ENCODE data around the gene AJAP1. TPM values are rescaled to one million over a fixed set of nuclear protein-coding genes. Genes with fewer than 3 reads are reported as not detected.

AJAP1 gene
- total RNA-seq, 5 donors from 2014 or later (not counting 1 experiment from before 2014, with no cell fraction given) = 0.44 to 4.4 (median 0.61) TPM

DNA sequence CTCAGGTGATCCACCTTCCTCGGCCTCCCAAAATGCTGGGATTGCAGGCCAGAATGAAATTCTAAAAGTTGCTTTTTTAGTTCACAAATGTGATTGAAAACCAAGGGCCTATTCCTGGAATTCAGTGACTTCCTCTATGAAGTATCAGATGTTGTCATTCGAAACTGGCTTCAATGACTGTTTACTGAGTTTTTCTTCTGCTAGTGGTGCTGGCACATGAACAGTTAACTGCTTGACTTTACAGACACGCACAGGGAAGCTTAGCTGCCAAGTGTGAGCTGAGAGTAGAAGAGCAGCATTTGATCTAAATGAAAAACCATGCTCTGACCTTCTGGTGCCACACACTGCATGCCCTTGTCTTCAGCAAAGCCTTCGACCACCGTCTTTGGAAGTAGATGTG lies 32.8 kb upstream of the AJAP1 start:
- no peaks in the 10 kb centered on the region for H3K9me3 Mint-ChIP-seq
- 85% methylated on average over 4 of the region's 5 CpGs for WGBS (ENCODE audit: insufficient coverage)
- ATAC-seq (replicated peaks in 1 of 4) = no peak
- ChIA-PET POLR2A (no interaction called here), CTCF (no interaction called here)
- Histone ChIP-seq H3K27me3 (replicated peaks in 1 of 2; ENCODE audit: control insufficient read depth in 2 of 2, extremely low read depth in 1 of 2, insufficient read depth in 2 of 2, low read length in 1 of 2) (peaks cover 0 to 15% of the 10 kb centered on the region in 2 experiments), H3K4me1 (ENCODE audit: control insufficient read depth in 1 of 2, extremely low read depth in 1 of 2, insufficient read depth in 2 of 2, low read length in 2 of 2) (no peaks in the 10 kb centered on the region), H3K4me3 (ENCODE audit: control insufficient read depth in 1 of 2, extremely low read depth in 1 of 2, low read length in 1 of 2) (no peak overlapping the region), H3K9me3 (no peaks in the 10 kb centered on the region), H3K27ac (ENCODE audit: low read length) (no peak overlapping the region), H3K36me3 (ENCODE audit: control insufficient read depth in 2 of 2, extremely low read depth in 1 of 2, insufficient read depth in 1 of 2, low read length in 1 of 2) (no peaks in the 10 kb centered on the region)
- DNase-seq = no peak
- peaks cover 0 to 7% of the 10 kb centered on the region in 2 donors for H3K27me3 Mint-ChIP-seq
- H3K27ac Mint-ChIP-seq = no peak overlapping the region
- no peak overlapping the region for H3K4me3 Mint-ChIP-seq
- no peaks in the 10 kb centered on the region for H3K36me3 Mint-ChIP-seq
- no peaks in the 10 kb centered on the region for H3K4me1 Mint-ChIP-seq

DNA sequence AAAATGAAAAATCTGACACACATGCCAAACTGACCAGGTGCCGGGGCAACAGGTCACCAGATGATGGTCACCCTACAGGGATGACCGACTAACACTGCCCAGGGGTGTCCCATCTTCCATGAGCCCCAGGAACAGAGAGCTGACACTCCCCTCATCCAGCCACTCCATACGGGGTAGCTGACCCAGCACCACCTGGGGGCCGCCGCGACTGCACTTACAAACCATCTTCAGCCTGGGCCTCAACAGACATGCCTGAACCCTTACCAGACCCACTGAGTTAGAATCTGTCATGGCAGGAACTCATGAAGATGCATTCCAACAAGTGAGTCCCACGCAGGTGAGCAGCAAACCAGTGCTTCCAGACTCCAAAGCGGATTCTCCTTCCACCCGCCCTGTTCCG lies 31.6 kb upstream of the AJAP1 start:
- H3K9me3 Mint-ChIP-seq = no peaks in the 10 kb centered on the region
- Histone ChIP-seq H3K27me3 (replicated peaks in 1 of 2; ENCODE audit: control insufficient read depth in 2 of 2, extremely low read depth in 1 of 2, insufficient read depth in 2 of 2, low read length in 1 of 2) (peaks cover 0 to 12% of the 10 kb centered on the region in 2 experiments), H3K4me1 (ENCODE audit: control insufficient read depth in 1 of 2, extremely low read depth in 1 of 2, insufficient read depth in 2 of 2, low read length in 2 of 2) (no peaks in the 10 kb centered on the region), H3K9me3 (no peaks in the 10 kb centered on the region), H3K36me3 (ENCODE audit: control insufficient read depth in 2 of 2, extremely low read depth in 1 of 2, insufficient read depth in 1 of 2, low read length in 1 of 2) (no peaks in the 10 kb centered on the region), H3K27ac (ENCODE audit: low read length) (no peak overlapping the region), H3K4me3 (ENCODE audit: control insufficient read depth in 1 of 2, extremely low read depth in 1 of 2, low read length in 1 of 2) (no peak overlapping the region)
- ChIA-PET POLR2A (no interaction called here), CTCF (no interaction called here)
- H3K27me3 Mint-ChIP-seq = peaks cover 0 to 9% of the 10 kb centered on the region in 2 donors
- H3K4me1 Mint-ChIP-seq = no peaks in the 10 kb centered on the region
- H3K36me3 Mint-ChIP-seq = no peaks in the 10 kb centered on the region
- 76% methylated on average over 10 of the region's 10 CpGs for WGBS (ENCODE audit: insufficient coverage)
- DNase-seq (no peak), ATAC-seq (replicated peaks in 1 of 4) (no peak)
- H3K27ac Mint-ChIP-seq = no peak overlapping the region
- no peak overlapping the region for H3K4me3 Mint-ChIP-seq

DNA sequence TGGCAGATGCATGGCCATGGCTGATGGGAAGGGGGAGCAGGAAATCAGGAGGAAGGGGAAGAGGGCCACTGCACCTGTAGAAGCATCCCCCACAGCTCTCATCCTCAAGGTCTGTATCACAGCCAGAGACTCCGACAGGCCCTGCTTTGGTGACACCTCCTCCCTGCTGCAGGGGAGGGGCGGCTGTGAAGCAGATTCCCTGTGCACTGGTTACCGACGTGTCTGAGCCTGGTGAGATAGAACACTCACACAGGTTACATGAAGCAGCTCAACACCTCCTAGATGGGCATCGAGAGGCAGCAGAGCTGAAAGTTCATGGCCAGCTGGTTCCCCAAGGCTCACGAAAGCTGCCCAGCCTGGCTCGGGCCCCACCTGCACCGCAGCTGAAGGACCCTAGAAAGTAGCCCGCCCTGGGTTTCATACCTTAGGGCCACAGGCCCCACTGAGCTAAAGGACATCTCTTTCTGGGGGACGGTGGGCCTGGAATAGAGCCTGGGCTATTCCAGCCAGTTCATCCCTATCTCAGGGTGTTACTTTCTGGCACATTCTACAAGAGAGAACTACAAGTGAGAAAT lies 30.2 kb upstream of the AJAP1 start:
- Histone ChIP-seq H3K4me3 (ENCODE audit: control insufficient read depth in 1 of 2, extremely low read depth in 1 of 2, low read length in 1 of 2) (no peak overlapping the region), H3K27me3 (replicated peaks in 1 of 2; ENCODE audit: control insufficient read depth in 2 of 2, extremely low read depth in 1 of 2, insufficient read depth in 2 of 2, low read length in 1 of 2) (peaks cover 0 to 16% of the 10 kb centered on the region in 2 experiments), H3K4me1 (ENCODE audit: control insufficient read depth in 1 of 2, extremely low read depth in 1 of 2, insufficient read depth in 2 of 2, low read length in 2 of 2) (no peaks in the 10 kb centered on the region), H3K36me3 (ENCODE audit: control insufficient read depth in 2 of 2, extremely low read depth in 1 of 2, insufficient read depth in 1 of 2, low read length in 1 of 2) (no peaks in the 10 kb centered on the region), H3K27ac (ENCODE audit: low read length) (no peak overlapping the region), H3K9me3 (no peaks in the 10 kb centered on the region)
- Mint-ChIP-seq H3K36me3 (no peaks in the 10 kb centered on the region), H3K27me3 (peaks cover 0 to 9% of the 10 kb centered on the region in 2 donors), H3K27ac (no peak overlapping the region), H3K9me3 (no peaks in the 10 kb centered on the region), H3K4me3 (no peak overlapping the region), H3K4me1 (no peaks in the 10 kb centered on the region)
- 87% methylated on average over 7 of the region's 10 CpGs for WGBS (ENCODE audit: insufficient coverage)
- ATAC-seq (replicated peaks in 1 of 4) (no peak), DNase-seq (no peak)
- POLR2A ChIA-PET = no interaction called here
- CTCF ChIA-PET = no interaction called here

DNA sequence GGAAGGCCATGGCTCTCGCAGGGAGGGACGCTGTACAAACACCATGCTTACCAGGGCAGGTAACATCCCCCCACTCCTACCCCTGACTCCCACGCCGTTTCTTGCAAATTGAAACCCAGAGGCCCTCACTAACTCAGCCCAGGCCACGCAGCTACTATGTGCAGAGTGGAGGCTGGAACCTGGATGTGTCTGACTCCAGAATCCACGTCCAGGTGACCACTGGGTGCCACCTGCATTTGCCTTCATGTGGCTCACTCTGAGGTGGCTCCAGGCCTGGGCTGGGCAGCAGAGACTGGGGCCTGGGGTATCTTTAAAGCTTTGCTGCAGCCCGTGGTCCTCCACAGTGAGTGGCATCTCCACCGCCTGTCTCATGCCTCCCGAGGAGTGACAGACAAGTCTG lies 29.6 kb upstream of the AJAP1 start:
- Mint-ChIP-seq H3K4me1 (no peaks in the 10 kb centered on the region), H3K27ac (no peak overlapping the region), H3K27me3 (peaks cover 0 to 9% of the 10 kb centered on the region in 2 donors), H3K9me3 (no peaks in the 10 kb centered on the region), H3K36me3 (no peaks in the 10 kb centered on the region), H3K4me3 (no peak overlapping the region)
- Histone ChIP-seq H3K27ac (ENCODE audit: low read length) (no peak overlapping the region), H3K4me3 (ENCODE audit: control insufficient read depth in 1 of 2, extremely low read depth in 1 of 2, low read length in 1 of 2) (no peak overlapping the region), H3K4me1 (ENCODE audit: control insufficient read depth in 1 of 2, extremely low read depth in 1 of 2, insufficient read depth in 2 of 2, low read length in 2 of 2) (no peaks in the 10 kb centered on the region), H3K36me3 (ENCODE audit: control insufficient read depth in 2 of 2, extremely low read depth in 1 of 2, insufficient read depth in 1 of 2, low read length in 1 of 2) (no peaks in the 10 kb centered on the region), H3K9me3 (no peaks in the 10 kb centered on the region), H3K27me3 (replicated peaks in 1 of 2; ENCODE audit: control insufficient read depth in 2 of 2, extremely low read depth in 1 of 2, insufficient read depth in 2 of 2, low read length in 1 of 2) (peaks cover 0 to 16% of the 10 kb centered on the region in 2 experiments)
- ATAC-seq (replicated peaks in 1 of 4) = no peak
- WGBS (ENCODE audit: insufficient coverage) = 49% methylated on average over 5 of the region's 9 CpGs
- no peak for DNase-seq
- ChIA-PET POLR2A (no interaction called here), CTCF (no interaction called here)

GRCh38 chr1:4626061-4626460 lies 28.3 kb upstream of the AJAP1 start:
- Histone ChIP-seq H3K36me3 (ENCODE audit: control insufficient read depth in 2 of 2, extremely low read depth in 1 of 2, insufficient read depth in 1 of 2, low read length in 1 of 2) (no peaks in the 10 kb centered on the region), H3K4me3 (ENCODE audit: control insufficient read depth in 1 of 2, extremely low read depth in 1 of 2, low read length in 1 of 2) (no peak overlapping the region), H3K27ac (ENCODE audit: low read length) (no peak overlapping the region), H3K9me3 (no peaks in the 10 kb centered on the region), H3K27me3 (replicated peaks in 1 of 2; ENCODE audit: control insufficient read depth in 2 of 2, extremely low read depth in 1 of 2, insufficient read depth in 2 of 2, low read length in 1 of 2) (peaks cover 0 to 25% of the 10 kb centered on the region in 2 experiments), H3K4me1 (ENCODE audit: control insufficient read depth in 1 of 2, extremely low read depth in 1 of 2, insufficient read depth in 2 of 2, low read length in 2 of 2) (no peaks in the 10 kb centered on the region)
- POLR2A ChIA-PET = no interaction called here
- Mint-ChIP-seq H3K27me3 (peaks cover 0 to 9% of the 10 kb centered on the region in 2 donors), H3K4me3 (no peak overlapping the region), H3K9me3 (no peaks in the 10 kb centered on the region), H3K36me3 (no peaks in the 10 kb centered on the region), H3K4me1 (no peaks in the 10 kb centered on the region), H3K27ac (no peak overlapping the region)
- CTCF ChIA-PET = no interaction called here
- no peak for ATAC-seq (replicated peaks in 1 of 4)
- no peak for DNase-seq
- 78% methylated on average over 12 of the region's 13 CpGs for WGBS (ENCODE audit: insufficient coverage)

DNA sequence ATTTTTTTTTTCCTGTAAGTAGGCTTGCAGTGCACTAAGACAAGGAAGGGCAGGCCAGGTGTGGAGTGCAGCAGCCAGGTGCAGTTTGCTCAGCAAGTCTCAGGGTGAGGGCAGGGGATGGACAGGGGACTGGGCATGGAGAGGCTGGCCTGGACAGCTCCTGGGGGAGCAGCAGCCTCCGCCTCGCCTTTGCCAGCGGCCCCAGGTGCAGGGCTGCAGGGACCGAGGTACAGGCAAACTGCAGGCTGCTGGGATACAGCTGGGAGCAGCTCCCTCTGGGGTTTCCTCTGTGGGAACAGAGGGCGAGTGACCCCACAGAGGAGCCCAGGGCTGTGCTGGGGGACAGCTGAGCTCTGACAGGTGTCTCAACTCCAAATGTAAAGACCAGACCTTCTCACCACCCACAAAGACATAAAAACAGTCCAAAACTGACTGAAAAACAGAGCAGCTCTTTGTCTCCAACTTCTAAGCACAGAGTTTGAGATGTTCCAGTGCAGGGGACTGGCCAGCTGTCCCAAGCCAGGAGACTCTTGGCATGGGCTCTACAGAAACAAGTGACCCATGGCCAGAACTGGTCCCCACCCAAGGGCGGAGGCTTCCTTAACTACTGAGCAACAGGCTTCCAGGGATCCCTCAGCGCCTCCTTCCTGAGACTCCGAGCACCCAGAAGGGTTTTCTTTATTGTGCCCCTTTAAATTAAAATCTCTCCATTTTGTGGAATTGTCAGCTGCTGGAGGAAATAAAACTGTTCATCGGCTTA lies 27.7 kb upstream of the AJAP1 start:
- Histone ChIP-seq H3K4me3 (ENCODE audit: control insufficient read depth in 1 of 2, extremely low read depth in 1 of 2, low read length in 1 of 2) (no peak overlapping the region), H3K36me3 (ENCODE audit: control insufficient read depth in 2 of 2, extremely low read depth in 1 of 2, insufficient read depth in 1 of 2, low read length in 1 of 2) (no peaks in the 10 kb centered on the region), H3K4me1 (ENCODE audit: control insufficient read depth in 1 of 2, extremely low read depth in 1 of 2, insufficient read depth in 2 of 2, low read length in 2 of 2) (no peaks in the 10 kb centered on the region), H3K27ac (ENCODE audit: low read length) (no peak overlapping the region), H3K27me3 (replicated peaks in 1 of 2; ENCODE audit: control insufficient read depth in 2 of 2, extremely low read depth in 1 of 2, insufficient read depth in 2 of 2, low read length in 1 of 2) (peaks cover 0 to 27% of the 10 kb centered on the region in 2 experiments), H3K9me3 (no peaks in the 10 kb centered on the region)
- no peak for ATAC-seq (replicated peaks in 1 of 4)
- no peaks in the 10 kb centered on the region for H3K4me1 Mint-ChIP-seq
- no peaks in the 10 kb centered on the region for H3K9me3 Mint-ChIP-seq
- H3K36me3 Mint-ChIP-seq = no peaks in the 10 kb centered on the region
- 92% methylated on average over 5 of the region's 9 CpGs for WGBS (ENCODE audit: insufficient coverage)
- peaks cover 4 to 9% of the 10 kb centered on the region in 2 donors for H3K27me3 Mint-ChIP-seq
- H3K27ac Mint-ChIP-seq = no peak overlapping the region
- CTCF ChIA-PET = no interaction called here
- DNase-seq = no peak
- H3K4me3 Mint-ChIP-seq = no peak overlapping the region
- POLR2A ChIA-PET = no interaction called here

Measured in T-cell (primary cell).